GM18951 (cell line): Measurements from ENCODE around the gene PLD2.

Experiments
- POLR2A ChIP-seq: IDR thresholded peaks from 4 replicates; pipeline ENCODE4 v1.6.1; 2011; ENCODE audit warnings: mild to moderate bottlenecking; ENCODE audit not compliant: insufficient read length, insufficient read depth; ENCODE audit errors: extremely low read depth
- in situ Hi-C: fragments of 300-500 bp; cut with MboI; formaldehyde crosslinking; loops from one replicate; pipeline ENCODE4 v1.12.0; 2022; ENCODE audit warnings: low sequenced_read_pairs, mixed read lengths, inconsistent platforms; ENCODE audit not compliant: unreplicated experiment

Gene PLD2

GRCh38 chr17:4833941-4834680, 27.2 kb downstream of the PLD2 start:
- in situ Hi-C loops: no loop called here
- no peak for TF ChIP-seq POLR2A

GRCh38 chr17:4834681-4835020, 27.7 kb downstream of the PLD2 start:
- TF ChIP-seq POLR2A: no peak
- in situ Hi-C loops: no loop called here

GRCh38 chr17:4836221-4836620, 29.3 kb downstream of the PLD2 start:
- no peak for TF ChIP-seq POLR2A

GRCh38 chr17:4837471-4838308, 30.7 kb downstream of the PLD2 start:
- in situ Hi-C loops: no loop called here
- TF ChIP-seq POLR2A: no peak

More at GRCh38 chr17:4836221-4836620, 29.3 kb downstream of the PLD2 start:
- in situ Hi-C loops: no loop called here

- in situ Hi-C loops: no loop called here
- no peak for TF ChIP-seq POLR2A
Observed at GRCh38 chr17:4838309-4838785, 31.4 kb downstream of the PLD2 start.

- in situ Hi-C loops: no loop called here
- TF ChIP-seq POLR2A: no peak
Observed at GRCh38 chr17:4839221-4839620, 32.3 kb downstream of the PLD2 start.

- TF ChIP-seq POLR2A: no peak
- in situ Hi-C loops: no loop called here
Observed at GRCh38 chr17:4839965-4840892, 33.3 kb downstream of the PLD2 start.

- in situ Hi-C loops: no loop called here
- no peak for TF ChIP-seq POLR2A
Observed at GRCh38 chr17:4840893-4841242, 33.9 kb downstream of the PLD2 start.

- in situ Hi-C loops: no loop called here
- no peak for TF ChIP-seq POLR2A
Observed at GRCh38 chr17:4842376-4842775, 35.4 kb downstream of the PLD2 start.

- in situ Hi-C loops: no loop called here
- no peak for TF ChIP-seq POLR2A
Observed at GRCh38 chr17:4843321-4844000, 36.5 kb downstream of the PLD2 start.

- no peak for TF ChIP-seq POLR2A
- in situ Hi-C loops: no loop called here
Observed at GRCh38 chr17:4845118-4845517, 38.2 kb downstream of the PLD2 start.

- in situ Hi-C loops: no loop called here
- no peak for TF ChIP-seq POLR2A
Observed at GRCh38 chr17:4846635-4847390, 39.9 kb downstream of the PLD2 start.

GRCh38 chr17:4849011-4849536, 42.1 kb downstream of the PLD2 start:
- TF ChIP-seq POLR2A: no peak
- in situ Hi-C loops: no loop called here
